Neural progenitor cell (in vitro differentiated cells): ENCODE measurements around the gene TOMM6. TPM values are rescaled to one million over a fixed set of nuclear protein-coding genes. Genes with fewer than 3 reads are reported as not detected.
A peak's percentile ranks its signal among the peaks of the same experiment; 100 is the strongest.

ENCODE experiments used
- DNase-seq: peaks from one replicate; pipeline ENCODE4 v3.0.0-alpha.2; 2016; ENCODE audit warnings: low spot score
- H2AFZ ChIP-seq: fragments of 200-600 bp; sonication (generic); replicated peaks from 2 replicates; pipeline ENCODE4 v1.6.1; 2016; ENCODE audit warnings: antibody characterized with exemption
- H3F3A ChIP-seq: fragments of 200-600 bp; sonication (generic); 2 replicates; pipeline ENCODE4 v1.6.1; 2016; ENCODE audit warnings: antibody characterized with exemption, low read depth
- H3K27ac ChIP-seq: fragments of 200-600 bp; sonication (generic); 2 replicates; pipeline ENCODE4 v1.5.1; 2016; ENCODE audit warnings: mild to moderate bottlenecking
- H3K27me3 ChIP-seq: fragments of 200-600 bp; sonication (generic); 2 replicates; pipeline ENCODE4 v1.6.1; 2016; ENCODE audit warnings: mild to moderate bottlenecking, moderate library complexity
- H3K36me3 ChIP-seq: fragments of 200-600 bp; sonication (generic); 2 replicates; pipeline ENCODE4 v1.5.1; 2016
- H3K4me1 ChIP-seq: fragments of 200-600 bp; sonication (generic); 2 replicates; pipeline ENCODE4 v1.6.1; 2016; ENCODE audit warnings: mixed run types
- H3K4me2 ChIP-seq: fragments of 200-600 bp; sonication (generic); 2 replicates; pipeline ENCODE4 v1.6.1; 2016
- H3K4me3 ChIP-seq: fragments of 200-600 bp; sonication (generic); 2 replicates; pipeline ENCODE4 v1.5.1; 2016
- H3K79me2 ChIP-seq: fragments of 200-600 bp; sonication (generic); 2 replicates; pipeline ENCODE4 v1.6.1; 2016; ENCODE audit warnings: low read depth
- H3K9ac ChIP-seq: fragments of 200-600 bp; sonication (generic); 2 replicates; pipeline ENCODE4 v1.6.1; 2016
- H3K9me3 ChIP-seq: fragments of 200-600 bp; sonication (generic); 2 replicates; pipeline ENCODE4 v1.5.1; 2016; ENCODE audit warnings: low read depth
- H4K20me1 ChIP-seq: fragments of 200-600 bp; sonication (generic); 2 replicates; pipeline ENCODE4 v1.6.1; 2016; ENCODE audit warnings: low read depth
- H3K27ac Mint-ChIP-seq: 3 replicates; pipeline ENCODE4 v1.8.0; 2021; ENCODE audit warnings: mixed read lengths
- H3K27me3 Mint-ChIP-seq: 2 replicates; pipeline ENCODE4 v1.8.0; 2022; ENCODE audit warnings: low read depth, mild to moderate bottlenecking, inconsistent platforms, moderate library complexity, mixed read lengths; ENCODE audit not compliant: insufficient read depth
- H3K36me3 Mint-ChIP-seq: 3 replicates; pipeline ENCODE4 v1.8.0; 2021; ENCODE audit warnings: mixed read lengths
- H3K4me1 Mint-ChIP-seq: 3 replicates; pipeline ENCODE4 v1.8.0; 2021; ENCODE audit warnings: mixed read lengths
- H3K4me3 Mint-ChIP-seq: 3 replicates; pipeline ENCODE4 v1.8.0; 2021; ENCODE audit warnings: mild to moderate bottlenecking, moderate library complexity, mixed read lengths
- H3K9me3 Mint-ChIP-seq: 3 replicates; pipeline ENCODE4 v1.8.0; 2020; ENCODE audit warnings: mixed read lengths
- CTCF ChIP-seq: fragments of 200-600 bp; sonication (generic); IDR thresholded peaks from 2 replicates; pipeline ENCODE4 v1.5.1; 2017; ENCODE audit warnings: antibody characterized with exemption, mild to moderate bottlenecking
- EZH2 ChIP-seq: fragments of 200-600 bp; sonication (generic); IDR thresholded peaks from 2 replicates; pipeline ENCODE4 v1.6.1; 2017; ENCODE audit warnings: antibody characterized with exemption, mild to moderate bottlenecking, moderate library complexity
- EZH2phosphoT487 ChIP-seq: fragments of 200-600 bp; sonication (generic); IDR thresholded peaks from 2 replicates; pipeline ENCODE4 v1.6.1; 2017; ENCODE audit warnings: antibody characterized with exemption
- total RNA-seq: library from RNA; depleted of rRNA; stranded (reverse); fragments of >200 nt; gene quantifications from 2 replicates; pipeline ENCODE4 v1.2.3, GENCODE V29; 2015; ENCODE audit warnings: low replicate concordance

Gene TOMM6
- total RNA-seq, 1 donor from 2014 or later = 182 TPM

DNA sequence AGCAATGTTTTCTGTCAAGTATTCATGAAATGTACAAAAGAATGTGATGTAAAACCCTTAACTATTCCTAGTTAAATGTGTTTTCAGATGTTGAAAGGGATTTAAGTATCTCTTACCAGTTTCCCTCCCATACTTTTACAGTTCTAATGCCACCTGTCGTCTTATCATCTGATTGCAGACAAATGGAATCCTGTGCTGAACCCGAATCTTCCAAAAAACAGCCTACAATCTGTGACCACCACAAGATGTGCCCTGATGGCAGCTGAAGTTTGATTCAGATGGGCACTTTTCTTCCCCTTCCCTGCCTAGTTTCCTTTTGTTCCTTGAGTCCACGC is 1.9 kb downstream of the TOMM6 start:
- Histone ChIP-seq H3K9ac (no peak overlapping the region), H3K4me3 (no peak overlapping the region), H4K20me1 (no peaks in the 10 kb centered on the region), H3K4me2 (no peak overlapping the region), H3K27me3 (peaks cover 18% of the 10 kb centered on the region), H3K36me3 (no peaks in the 10 kb centered on the region), H3K9me3 (no peaks in the 10 kb centered on the region), H3K79me2 (peaks cover 28% of the 10 kb centered on the region), H3K4me1 (no peaks in the 10 kb centered on the region), H3K27ac (no peak overlapping the region), H2AFZ (no peak overlapping the region), H3F3A (peaks cover 60% of the 10 kb centered on the region)
- Mint-ChIP-seq H3K4me3 (peak overlapping the region; percentile 98), H3K36me3 (peaks cover 12% of the 10 kb centered on the region), H3K27ac (no peak overlapping the region), H3K9me3 (no peaks in the 10 kb centered on the region), H3K4me1 (peaks cover 7% of the 10 kb centered on the region), H3K27me3 (peaks cover 2% of the 10 kb centered on the region)
- no peak for DNase-seq
- TF ChIP-seq EZH2 = no peak
- TF ChIP-seq EZH2phosphoT487 = no peak
- no peak for TF ChIP-seq CTCF

- H3K36me3 ChIP-seq = no peaks in the 10 kb centered on the region
- peaks cover 12% of the 10 kb centered on the region for H3K36me3 Mint-ChIP-seq
- peaks cover 1% of the 10 kb centered on the region for H3K27me3 Mint-ChIP-seq
- DNase-seq = no peak
- no peaks in the 10 kb centered on the region for H3K9me3 Mint-ChIP-seq
- H3K4me3 Mint-ChIP-seq = no peak overlapping the region
- H2AFZ ChIP-seq = no peak overlapping the region
- H3F3A ChIP-seq = peaks cover 67% of the 10 kb centered on the region
- peaks cover 28% of the 10 kb centered on the region for H3K79me2 ChIP-seq
- H3K4me1 Mint-ChIP-seq = peaks cover 7% of the 10 kb centered on the region
- peaks cover 11% of the 10 kb centered on the region for H3K27me3 ChIP-seq
- no peaks in the 10 kb centered on the region for H3K4me1 ChIP-seq
- H3K27ac ChIP-seq = no peak overlapping the region
- H3K4me2 ChIP-seq = no peak overlapping the region
- H3K27ac Mint-ChIP-seq = no peak overlapping the region
- TF ChIP-seq EZH2 (no peak), CTCF (no peak), EZH2phosphoT487 (no peak)
- no peaks in the 10 kb centered on the region for H3K9me3 ChIP-seq
- no peak overlapping the region for H3K4me3 ChIP-seq
- H3K9ac ChIP-seq = no peak overlapping the region
- no peaks in the 10 kb centered on the region for H4K20me1 ChIP-seq
Measured at GRCh38 chr6:41790045-41790444, 2.6 kb downstream of the TOMM6 start.

DNA sequence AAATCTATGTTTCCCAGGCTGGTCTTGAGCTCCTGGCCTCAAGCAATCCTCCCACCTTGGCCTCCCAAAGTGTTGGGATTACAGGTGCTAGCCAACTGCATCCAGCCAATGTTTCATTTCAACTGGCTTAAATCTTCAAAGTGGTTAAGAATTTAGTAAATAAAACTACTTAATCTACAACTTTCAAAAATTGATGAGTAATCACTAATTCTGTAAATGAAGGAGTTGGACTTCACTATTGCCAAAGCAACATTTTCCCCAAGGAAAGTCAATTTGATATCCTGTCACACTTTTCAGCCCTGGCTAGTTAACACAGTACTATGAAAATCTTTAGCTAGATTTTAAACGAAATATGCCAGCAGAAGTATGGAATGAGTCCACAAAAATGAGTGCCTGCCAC is 3.8 kb downstream of the TOMM6 start:
- peaks cover 12% of the 10 kb centered on the region for H3K36me3 Mint-ChIP-seq
- no peak for TF ChIP-seq EZH2phosphoT487
- TF ChIP-seq CTCF = no peak
- TF ChIP-seq EZH2 = no peak
- Histone ChIP-seq H3K4me1 (no peaks in the 10 kb centered on the region), H3K9me3 (no peaks in the 10 kb centered on the region), H3K4me3 (no peak overlapping the region), H3K27me3 (no peaks in the 10 kb centered on the region), H4K20me1 (no peaks in the 10 kb centered on the region), H3K27ac (no peak overlapping the region), H3K4me2 (no peak overlapping the region), H3K9ac (no peak overlapping the region), H3K36me3 (no peaks in the 10 kb centered on the region), H3F3A (peaks cover 62% of the 10 kb centered on the region), H3K79me2 (peaks cover 28% of the 10 kb centered on the region), H2AFZ (no peak overlapping the region)
- no peaks in the 10 kb centered on the region for H3K27me3 Mint-ChIP-seq
- H3K9me3 Mint-ChIP-seq = no peaks in the 10 kb centered on the region
- H3K4me3 Mint-ChIP-seq = no peak overlapping the region
- no peak overlapping the region for H3K27ac Mint-ChIP-seq
- H3K4me1 Mint-ChIP-seq = peaks cover 4% of the 10 kb centered on the region
- DNase-seq = no peak

GRCh38 chr6:41791984-41792383 is 4.5 kb downstream of the TOMM6 start:
- H3K9me3 Mint-ChIP-seq = no peaks in the 10 kb centered on the region
- Histone ChIP-seq H4K20me1 (no peaks in the 10 kb centered on the region), H3K27me3 (no peaks in the 10 kb centered on the region), H3K4me1 (no peaks in the 10 kb centered on the region), H3K4me2 (no peak overlapping the region), H3F3A (peaks cover 58% of the 10 kb centered on the region), H3K9ac (no peak overlapping the region), H3K36me3 (no peaks in the 10 kb centered on the region), H3K79me2 (peaks cover 28% of the 10 kb centered on the region), H2AFZ (no peak overlapping the region), H3K9me3 (no peaks in the 10 kb centered on the region), H3K27ac (no peak overlapping the region), H3K4me3 (no peak overlapping the region)
- no peak overlapping the region for H3K27ac Mint-ChIP-seq
- no peaks in the 10 kb centered on the region for H3K27me3 Mint-ChIP-seq
- TF ChIP-seq CTCF (no peak), EZH2 (no peak)
- peaks cover 15% of the 10 kb centered on the region for H3K36me3 Mint-ChIP-seq
- DNase-seq = no peak
- peaks cover 4% of the 10 kb centered on the region for H3K4me1 Mint-ChIP-seq
- no peak overlapping the region for H3K4me3 Mint-ChIP-seq
